ENCODE measurements around the gene BANK1. TPM values are rescaled to one million over a fixed set of nuclear protein-coding genes. Genes with fewer than 3 reads are reported as not detected.

Gene BANK1
- polyA plus RNA-seq, 1 of the 3 experiments (the other 2 are of a cell fraction), result not detected

- no peaks in the 10 kb centered on the region for H3K9me3 ChIP-seq
- no peak overlapping the region for H2AFZ ChIP-seq (ENCODE audit: low read depth)
- H3K79me2 ChIP-seq (ENCODE audit: insufficient read depth), result no peaks in the 10 kb centered on the region
- ChIA-PET CTCF (no interaction called here), POLR2A (no interaction called here)
- no peaks in the 10 kb centered on the region; a peak in 1 of 4 replicates for H3K4me1 ChIP-seq (ENCODE audit: control insufficient read depth in 1 of 2, insufficient read depth in 2 of 2, low read depth in 1 of 2, low read length in 1 of 2)
- no peaks in the 10 kb centered on the region for H3K36me3 ChIP-seq (replicated peaks in 1 of 2; ENCODE audit: control insufficient read depth in 1 of 2, insufficient read depth in 2 of 2, low read length in 1 of 2)
- no peak overlapping the region for H3K4me2 ChIP-seq
- no peak for TF ChIP-seq RXRA (IDR thresholded peaks at IDR 0.05; ENCODE audit: borderline replicate concordance, low read depth)
- H3F3A ChIP-seq (replicated peaks; ENCODE audit: insufficient read depth), result no peaks in the 10 kb centered on the region
- no peaks in the 10 kb centered on the region for H3K27me3 ChIP-seq (ENCODE audit: insufficient read depth)
- H3K9me2 ChIP-seq, result no peaks in the 10 kb centered on the region
- H3K4me3 ChIP-seq (ENCODE audit: low read depth in 2 of 2, low read length in 1 of 2), result no peak overlapping the region
- DNase-seq, result no peak
- no peak overlapping the region for H3K9ac ChIP-seq
- no peak overlapping the region for H3K27ac ChIP-seq (ENCODE audit: low read depth in 2 of 2, low read length in 1 of 2)
- H4K20me1 ChIP-seq (ENCODE audit: insufficient read depth), result no peaks in the 10 kb centered on the region
Observed at GRCh38 chr4:101948055-101948454, 157.5 kb downstream of the BANK1 start.

DNA sequence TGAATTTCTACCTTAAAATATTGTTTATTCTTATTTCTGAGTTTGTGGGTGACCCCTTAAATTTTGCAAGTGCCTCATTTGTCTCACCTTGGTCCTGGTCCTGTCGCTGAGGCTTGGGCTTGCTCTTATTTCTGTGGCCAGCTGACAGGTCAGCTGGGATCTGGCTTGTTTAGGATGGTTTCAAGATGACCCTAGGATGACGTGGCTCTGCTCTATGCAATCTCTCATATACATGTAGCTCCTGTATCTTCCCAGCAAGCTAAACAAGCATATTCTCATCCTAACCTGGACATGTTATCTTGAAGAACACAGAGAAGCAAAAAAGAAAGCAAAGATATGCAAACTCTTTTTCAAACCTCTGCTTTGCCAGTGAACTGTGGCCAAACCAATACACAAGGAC lies 158.4 kb downstream of the BANK1 start:
- H3K9me2 ChIP-seq, result no peaks in the 10 kb centered on the region
- POLR2A ChIA-PET, result no interaction called here
- H2AFZ ChIP-seq (ENCODE audit: low read depth), result no peak overlapping the region
- TF ChIP-seq SIN3A (IDR thresholded peaks at IDR 0.05; ENCODE audit: borderline replicate concordance, low read depth, low read length) (no peak), POLR2AphosphoS5 (IDR thresholded peaks at IDR 0.05; ENCODE audit: low read depth, low read length) (no peak), RFX5 (IDR thresholded peaks at IDR 0.05; ENCODE audit: low read length) (no peak), EZH2phosphoT487 (IDR thresholded peaks at IDR 0.05; ENCODE audit: borderline replicate concordance, low read depth) (no peak), FOXJ3 (CRISPR knock-in tag; IDR thresholded peaks at IDR 0.05) (no peak), ELF1 (IDR thresholded peaks at IDR 0.05) (no peak), NRF1 (IDR thresholded peaks at IDR 0.05; ENCODE audit: low read depth, low read length) (no peak), FOXM1 (IDR thresholded peaks at IDR 0.05; ENCODE audit: low read depth) (no peak), NFIC (IDR thresholded peaks at IDR 0.05; ENCODE audit: borderline replicate concordance) (no peak), YY1 (IDR thresholded peaks at IDR 0.05; ENCODE audit: low read depth) (no peak), TEAD4 (IDR thresholded peaks at IDR 0.05; ENCODE audit: borderline replicate concordance, insufficient read depth) (no peak), GATA2 (CRISPR knock-in tag; IDR thresholded peaks at IDR 0.05) (no peak), MEF2A (IDR thresholded peaks at IDR 0.05; ENCODE audit: borderline replicate concordance, low read depth) (no peak), RAD21 (IDR thresholded peaks at IDR 0.05; ENCODE audit: low read length) (no peak), SMC3 (IDR thresholded peaks at IDR 0.05; ENCODE audit: low read depth, low read length) (no peak), IRF3 (IDR thresholded peaks at IDR 0.05; ENCODE audit: low read depth, low read length) (no peak), MXI1 (IDR thresholded peaks at IDR 0.05; ENCODE audit: low read depth, low read length) (no peak)
- TF ChIP-seq, protein P1, sequence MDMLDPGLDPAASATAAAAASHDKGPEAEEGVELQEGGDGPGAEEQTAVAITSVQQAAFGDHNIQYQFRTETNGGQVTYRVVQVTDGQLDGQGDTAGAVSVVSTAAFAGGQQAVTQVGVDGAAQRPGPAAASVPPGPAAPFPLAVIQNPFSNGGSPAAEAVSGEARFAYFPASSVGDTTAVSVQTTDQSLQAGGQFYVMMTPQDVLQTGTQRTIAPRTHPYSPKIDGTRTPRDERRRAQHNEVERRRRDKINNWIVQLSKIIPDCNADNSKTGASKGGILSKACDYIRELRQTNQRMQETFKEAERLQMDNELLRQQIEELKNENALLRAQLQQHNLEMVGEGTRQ (IDR thresholded peaks at IDR 0.05; ENCODE audit: borderline replicate concordance, low read depth, low read length), result no peak
- H4K20me1 ChIP-seq (ENCODE audit: insufficient read depth), result no peaks in the 10 kb centered on the region
- H3K79me2 ChIP-seq (ENCODE audit: insufficient read depth), result no peaks in the 10 kb centered on the region
- H3K9me3 ChIP-seq, result no peaks in the 10 kb centered on the region
- no peak overlapping the region for H3K27ac ChIP-seq (ENCODE audit: low read depth in 2 of 2, low read length in 1 of 2)
- CTCF ChIA-PET, result interaction anchor here (1.3 kb wide), 1 partner anchor 12 kb away, joined by 3 read pairs; no protein-coding TSS in a partner anchor
- no peaks in the 10 kb centered on the region for H3K36me3 ChIP-seq (replicated peaks in 1 of 2; ENCODE audit: control insufficient read depth in 1 of 2, insufficient read depth in 2 of 2, low read length in 1 of 2)
- H3F3A ChIP-seq (replicated peaks; ENCODE audit: insufficient read depth), result no peaks in the 10 kb centered on the region
- H3K27me3 ChIP-seq (ENCODE audit: insufficient read depth), result no peaks in the 10 kb centered on the region
- H3K4me2 ChIP-seq, result no peak overlapping the region
- 85% methylated on average over 2 of the region's 2 CpGs for WGBS (ENCODE audit: low lambda C conversion rate)
- no peak for DNase-seq
- H3K4me3 ChIP-seq (ENCODE audit: low read depth in 2 of 2, low read length in 1 of 2), result no peak overlapping the region
- no peak overlapping the region for H3K9ac ChIP-seq
- no peaks in the 10 kb centered on the region; a peak in 1 of 4 replicates for H3K4me1 ChIP-seq (ENCODE audit: control insufficient read depth in 1 of 2, insufficient read depth in 2 of 2, low read depth in 1 of 2, low read length in 1 of 2)
